GM18907 (cell line): ENCODE data around the gene TAF11.
"Not testable (repeated sequence)": the region's sequence is repeated elsewhere in the genome, so short reads cannot be mapped to it uniquely, and the experiment has no call there.

Experiments used
- ATAC-seq: cut with Tn5 transposase; IDR thresholded peaks from one replicate; pipeline ENCODE4 v1.9.1; 2021; ENCODE audit warnings: mild to moderate bottlenecking, moderate library complexity; ENCODE audit not compliant: unreplicated experiment

TAF11 gene

DNA sequence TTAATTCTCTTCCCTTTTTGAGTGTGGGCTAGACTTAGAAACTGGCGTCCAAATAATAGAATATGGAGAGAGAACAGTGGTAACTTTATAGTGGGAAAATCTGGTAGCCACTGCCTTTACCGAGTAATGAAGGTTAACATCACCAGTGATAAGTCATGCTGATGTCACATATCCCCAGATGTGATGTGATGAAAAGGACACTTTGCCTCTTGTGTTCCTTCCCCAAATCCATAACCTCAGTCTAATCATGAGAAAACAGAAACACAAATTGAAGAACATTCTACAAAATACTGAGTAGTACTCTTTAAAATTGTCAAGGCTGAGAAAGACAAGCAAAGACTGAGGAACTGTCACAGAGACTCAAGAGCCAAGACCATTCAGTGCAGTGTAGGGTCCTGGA, 19.0 kb upstream of the TAF11 start:
- ATAC-seq = no peak

DNA sequence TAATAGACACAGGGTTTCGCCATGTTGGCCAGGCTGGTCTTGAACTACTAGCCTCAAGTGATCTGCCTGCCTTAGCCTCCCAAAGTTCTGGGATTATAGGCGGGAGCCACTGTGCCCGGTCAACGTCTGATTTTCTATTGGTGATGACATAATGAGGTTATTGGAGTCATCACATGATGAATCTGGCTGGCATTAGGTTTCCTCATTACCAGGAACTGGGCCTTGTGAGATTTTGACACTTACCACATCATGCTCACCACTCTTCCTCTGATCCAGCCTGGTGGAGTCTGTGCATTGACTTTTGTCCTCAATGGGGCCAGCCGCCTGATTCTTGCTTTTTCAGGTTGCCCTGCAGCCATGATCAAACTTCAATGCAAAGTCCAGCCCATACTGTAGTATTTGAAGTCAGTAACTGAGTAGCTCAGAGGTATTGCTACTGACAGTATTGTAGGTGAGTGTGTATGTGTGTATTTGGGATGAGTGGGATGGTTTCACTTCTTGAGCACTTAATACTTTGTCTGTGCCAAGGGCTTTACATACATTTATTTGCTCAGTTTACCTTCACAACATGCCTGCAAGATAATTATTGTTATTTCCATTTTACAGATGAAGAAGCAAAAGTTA, 17.3 kb upstream of the TAF11 start:
- no peak for ATAC-seq

DNA sequence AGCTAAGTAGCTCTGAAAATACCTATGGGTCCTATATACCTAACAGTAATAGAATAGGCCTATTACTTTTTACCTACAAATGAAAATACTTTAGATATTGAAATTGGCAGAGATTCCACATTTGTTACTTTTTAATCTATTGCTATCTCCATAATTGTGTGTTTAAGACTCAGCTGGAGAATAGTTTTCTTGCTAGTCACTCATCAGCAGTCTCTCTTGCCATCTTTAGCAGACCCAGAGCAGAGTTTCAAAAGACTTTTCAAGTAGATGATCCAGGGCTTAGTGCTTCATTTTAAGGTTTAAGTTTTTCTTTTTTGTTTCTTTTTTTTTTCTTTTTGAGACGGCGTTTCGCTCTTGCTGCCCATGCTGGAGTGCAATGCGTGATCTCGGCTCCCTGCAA, 14.1 kb upstream of the TAF11 start:
- no peak for ATAC-seq

DNA sequence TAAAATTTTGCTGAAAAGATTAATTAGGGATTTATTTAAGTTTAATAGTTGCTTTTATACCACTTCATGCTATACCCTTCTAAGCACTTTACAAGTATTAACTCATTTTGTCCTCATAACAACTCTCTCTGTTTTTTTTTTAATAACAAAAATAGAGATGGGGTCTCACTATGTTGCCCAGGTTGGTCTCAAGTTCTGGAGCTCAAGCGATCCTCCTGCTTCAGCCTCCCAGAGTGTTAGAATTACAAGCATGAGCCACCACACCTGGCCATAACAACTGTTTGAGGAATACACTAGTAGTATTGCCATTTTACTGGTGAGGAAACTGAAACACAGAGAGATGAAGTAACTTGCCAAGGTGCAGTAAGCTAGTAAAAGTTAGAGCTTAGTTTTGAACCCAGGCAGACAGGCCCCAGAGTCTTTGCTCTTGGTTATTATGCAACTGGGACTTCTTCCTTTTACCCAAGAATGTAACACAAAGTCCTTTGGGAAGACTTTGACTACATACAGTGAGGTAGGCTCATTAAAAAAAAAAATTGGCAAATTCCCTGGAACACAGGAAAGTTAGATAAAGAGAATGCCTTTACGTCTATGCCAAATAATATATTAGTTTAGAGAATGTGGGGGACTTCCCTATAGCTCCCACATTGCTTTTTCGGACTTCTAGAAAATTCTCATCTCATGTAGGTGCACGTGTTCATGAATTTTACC, 12.6 kb upstream of the TAF11 start:
- ATAC-seq = no peak

DNA sequence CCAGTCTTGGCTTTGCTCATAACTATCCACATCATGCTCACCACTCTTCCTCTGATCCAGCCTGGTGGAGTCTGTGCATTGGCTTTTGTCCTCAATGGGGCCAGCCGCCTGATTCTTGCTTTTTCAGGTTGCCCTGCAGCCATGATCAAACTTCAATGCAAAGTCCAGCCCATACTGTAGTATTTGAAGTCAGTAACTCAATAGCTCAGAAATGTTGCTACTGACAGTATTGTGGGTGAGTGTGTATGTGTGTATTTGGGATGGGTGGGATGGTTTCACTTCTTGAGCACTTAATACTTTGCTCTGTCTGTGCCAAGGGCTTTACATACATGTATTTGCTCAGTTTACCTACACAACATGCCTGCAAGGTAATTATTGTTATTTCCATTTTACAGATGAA, 11.9 kb upstream of the TAF11 start:
- ATAC-seq = not testable (repeated sequence)

DNA sequence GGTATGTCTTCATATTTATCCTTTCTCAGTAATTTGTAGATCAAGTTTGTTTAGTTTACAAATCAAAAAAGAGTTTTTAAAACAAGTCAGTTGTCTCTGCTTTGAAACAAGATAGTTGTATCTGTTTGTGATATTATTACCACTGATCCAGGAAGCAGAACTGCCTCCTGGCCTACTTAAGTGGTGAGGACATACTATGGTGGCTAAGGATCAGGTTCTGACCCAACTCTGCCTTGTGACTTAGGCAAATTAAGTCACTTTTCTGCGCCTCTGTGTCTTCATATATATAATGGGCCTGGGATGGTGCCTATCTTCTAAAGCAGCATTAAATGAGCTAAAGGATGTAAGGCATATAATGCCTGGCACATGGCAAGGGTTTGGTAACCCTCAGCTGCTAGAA, 9.9 kb upstream of the TAF11 start:
- ATAC-seq = no peak

DNA sequence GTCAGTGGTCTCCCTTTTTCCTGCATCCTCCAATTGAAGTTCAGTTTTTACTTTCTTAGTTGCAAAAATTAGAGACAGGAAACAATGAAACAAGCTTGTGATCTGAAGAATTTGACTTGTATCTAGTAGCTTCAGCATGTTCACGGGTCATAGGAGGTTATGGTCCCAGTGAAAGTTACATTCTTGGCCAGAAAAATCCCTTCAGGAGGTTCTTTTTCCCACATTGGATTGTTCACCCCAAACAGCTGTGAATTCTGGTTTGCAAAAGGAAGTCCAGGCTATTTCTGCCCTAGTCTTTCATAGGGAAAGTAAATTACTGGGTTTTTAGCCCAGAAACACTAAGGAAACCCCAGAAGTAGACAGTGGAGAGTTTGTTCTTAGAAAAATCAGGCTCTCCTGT, 9.3 kb upstream of the TAF11 start:
- no peak for ATAC-seq

DNA sequence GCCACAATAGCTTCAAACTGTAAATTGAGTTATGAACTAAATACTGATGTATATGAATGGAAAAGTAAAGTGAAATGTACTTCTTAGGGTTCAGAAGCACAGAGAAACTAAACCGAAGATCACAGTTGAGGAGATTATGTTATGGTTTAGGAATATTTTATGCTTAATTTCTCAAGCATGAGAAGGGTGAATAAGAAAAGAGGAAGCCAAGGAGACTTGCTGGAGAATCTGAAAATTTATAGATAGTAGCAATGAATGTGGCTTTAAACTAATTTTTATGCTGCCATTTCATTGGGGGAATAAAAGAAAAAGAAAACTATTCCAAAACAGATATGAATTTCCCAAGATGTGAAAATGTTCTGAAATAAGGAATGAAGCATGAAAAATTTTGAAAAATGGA, 6.9 kb upstream of the TAF11 start:
- ATAC-seq = no peak

DNA sequence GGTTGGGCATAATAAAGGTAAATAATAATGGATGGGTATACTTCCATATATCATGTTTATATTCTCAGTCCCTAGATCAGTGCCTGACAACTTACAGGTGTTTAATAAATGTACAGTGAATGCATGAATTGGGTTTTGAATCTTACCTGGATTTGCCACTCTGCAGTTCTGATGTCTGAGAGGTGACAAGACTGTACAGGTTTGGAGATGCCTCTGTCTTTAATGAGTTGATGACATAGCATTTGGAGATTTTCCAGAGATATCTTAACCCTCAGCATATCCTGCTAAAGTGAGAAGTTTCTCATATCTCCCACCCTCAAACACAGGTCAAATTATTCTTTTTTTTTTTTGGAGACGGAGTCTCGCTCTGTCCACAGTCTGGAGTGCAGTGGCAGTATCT, 3.5 kb upstream of the TAF11 start:
- no peak for ATAC-seq

DNA sequence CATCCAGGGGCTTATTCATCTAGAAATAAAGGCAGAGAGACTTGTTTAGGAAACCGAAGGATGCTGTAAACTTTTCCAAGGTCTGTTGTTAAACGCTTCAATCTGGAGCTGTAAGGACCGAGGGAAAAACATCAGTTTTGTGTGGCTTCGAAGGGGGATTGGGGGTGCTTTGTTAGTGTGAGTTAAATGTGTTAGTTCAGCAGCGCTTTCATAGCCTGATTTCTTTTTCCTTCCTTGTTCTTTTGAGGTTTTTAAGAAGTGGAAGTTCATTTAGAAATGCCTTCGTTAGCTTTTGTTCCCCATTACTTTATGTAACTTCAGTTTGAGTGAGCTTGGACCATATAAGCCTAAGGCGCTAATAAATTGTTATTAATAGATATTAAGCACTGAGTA, 2.7 kb upstream of the TAF11 start:
- ATAC-seq = no peak

DNA sequence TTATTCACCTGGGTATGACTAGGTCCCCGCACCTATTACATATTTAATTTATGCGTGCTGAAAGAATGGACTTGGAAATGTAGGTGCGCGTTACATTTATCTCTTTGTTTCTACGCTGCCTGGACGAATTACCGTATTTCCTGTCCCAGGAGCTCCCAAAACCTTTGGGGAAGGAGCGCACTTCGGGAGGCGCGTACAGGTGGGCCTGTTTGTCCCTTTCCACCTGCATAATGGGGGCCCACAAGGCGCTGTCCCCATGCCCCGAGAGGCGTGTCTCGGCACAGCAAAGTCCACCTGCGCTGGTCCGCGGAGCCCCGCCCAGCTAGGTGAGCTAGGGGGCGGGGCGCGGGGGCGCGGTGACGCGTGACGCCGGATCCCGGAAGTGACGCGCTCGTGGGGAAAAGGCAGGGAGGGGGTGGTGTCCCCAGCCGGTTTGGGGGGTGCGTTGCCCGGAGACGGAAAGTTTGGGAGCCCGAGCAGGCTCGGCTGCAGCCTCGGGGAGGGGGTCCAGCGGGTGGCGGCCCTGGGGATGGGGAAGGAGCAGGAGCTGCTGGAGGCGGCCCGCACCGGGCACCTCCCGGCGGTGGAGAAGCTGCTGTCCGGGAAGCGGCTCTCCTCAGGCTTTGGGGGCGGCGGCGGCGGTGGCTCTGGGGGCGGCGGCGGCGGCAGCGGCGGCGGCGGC, 1.2 kb upstream of the TAF11 start, which contains the start of gene ANKS1A:
Gene ANKS1A (plus strand): TSS at position 382 of the 682 bp plus-strand sequence. CDS start 148 bp downstream, at position 530.
- peak; percentile 45 for ATAC-seq

DNA sequence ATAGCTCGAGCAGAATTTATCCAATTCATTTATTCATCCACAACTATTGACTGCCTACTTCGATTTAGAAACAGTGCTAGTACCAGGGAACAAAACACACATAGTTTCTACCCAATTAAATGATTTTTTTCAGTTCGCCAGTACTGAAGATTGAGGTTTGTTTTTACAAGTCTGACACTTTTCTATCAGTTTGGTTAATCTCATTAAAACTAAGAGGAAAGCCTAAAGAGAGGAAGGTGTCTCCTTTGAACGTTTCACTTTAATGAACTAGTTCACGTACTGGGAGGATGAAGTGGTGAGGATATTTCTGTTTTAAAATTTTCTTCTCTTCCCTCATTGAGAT, 643 bp upstream of the TAF11 start:
- ATAC-seq = no peak

DNA sequence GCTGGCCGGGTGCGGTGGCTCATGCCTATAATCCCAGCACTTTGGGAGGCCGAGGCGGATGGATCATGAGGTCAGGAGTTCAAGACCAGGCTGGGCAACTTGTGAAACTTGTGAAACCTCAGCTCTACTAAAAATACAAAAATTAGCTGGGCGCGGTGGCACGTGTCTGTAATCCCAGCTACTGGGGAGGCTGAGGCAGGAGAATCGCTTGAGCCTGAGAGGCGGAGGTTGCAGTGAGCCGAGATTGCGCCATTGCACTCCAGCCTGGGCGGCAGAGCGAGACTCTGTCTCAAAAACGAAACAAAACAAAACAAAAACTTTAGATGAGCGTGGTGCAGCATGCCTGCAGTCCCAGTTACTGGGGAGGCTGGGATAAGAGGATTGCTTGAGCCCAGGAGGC, 2.0 kb downstream of the TAF11 start:
- ATAC-seq = not testable (repeated sequence)

DNA sequence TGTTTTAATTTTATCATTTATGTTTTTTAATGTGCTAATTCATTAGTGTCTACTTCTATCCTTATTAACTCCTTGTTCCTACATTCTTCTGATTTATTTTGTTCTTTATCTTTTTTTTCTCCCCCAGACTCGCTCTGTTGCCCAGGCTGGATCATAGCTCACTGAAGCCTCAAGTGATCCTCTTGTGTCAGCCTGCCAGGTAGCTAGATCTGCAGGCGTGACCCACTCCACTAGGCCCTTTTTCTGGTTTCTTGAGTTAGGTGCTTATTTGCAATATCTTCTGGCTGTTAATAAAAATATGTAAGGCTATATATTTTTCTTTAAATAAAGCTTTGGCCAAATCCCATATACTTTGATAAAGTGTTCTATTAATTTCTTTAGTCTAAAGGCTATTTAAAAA, 2.8 kb downstream of the TAF11 start:
- ATAC-seq = no peak

DNA sequence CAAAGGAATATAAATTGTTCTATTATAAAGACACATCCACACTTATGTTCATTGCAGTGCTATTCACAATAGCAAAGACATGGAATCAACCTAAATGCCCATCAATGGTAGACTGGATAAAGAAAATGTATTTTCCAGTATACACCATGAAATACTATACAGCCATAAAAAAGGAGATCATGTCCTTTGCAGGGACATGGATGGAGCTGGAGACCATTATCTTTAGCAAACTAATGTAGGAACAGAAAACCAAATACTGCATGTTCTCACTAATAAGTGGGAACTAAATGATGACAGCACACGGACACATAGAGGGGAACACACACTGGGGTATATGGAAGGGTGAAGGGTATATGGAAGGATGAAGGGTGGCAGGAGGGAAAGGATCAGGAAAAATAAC, 3.8 kb downstream of the TAF11 start:
- not testable (repeated sequence) for ATAC-seq

DNA sequence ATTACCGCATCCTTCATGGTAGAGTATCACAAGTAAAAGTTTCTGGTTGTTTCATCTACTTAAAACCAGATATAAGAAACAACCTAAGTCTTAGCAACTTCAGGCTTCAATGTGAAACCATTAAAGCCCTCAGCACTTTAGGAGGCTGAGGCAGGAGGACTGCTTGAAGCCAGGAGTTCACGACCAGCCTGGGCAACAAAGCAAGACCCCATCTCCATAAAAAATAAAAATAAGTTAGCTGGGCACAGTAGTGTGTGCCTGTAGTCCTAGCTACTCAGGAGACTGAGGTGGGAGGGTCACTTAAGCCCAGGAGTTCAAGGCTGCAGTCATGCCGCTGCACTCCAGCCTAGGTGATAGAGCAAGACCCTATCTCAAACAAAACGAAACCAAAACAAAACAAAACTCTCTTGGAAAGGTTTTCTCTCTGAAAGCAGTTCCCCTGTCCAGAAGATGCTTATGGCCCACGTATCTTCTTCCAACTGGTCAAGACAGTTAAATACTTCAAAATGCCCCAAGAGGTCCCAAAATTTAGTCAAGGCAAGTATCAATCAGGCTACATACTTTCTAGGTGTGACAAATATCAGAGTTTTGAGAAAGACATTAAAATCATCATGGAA, 9.9 kb downstream of the TAF11 start:
- ATAC-seq = no peak

DNA sequence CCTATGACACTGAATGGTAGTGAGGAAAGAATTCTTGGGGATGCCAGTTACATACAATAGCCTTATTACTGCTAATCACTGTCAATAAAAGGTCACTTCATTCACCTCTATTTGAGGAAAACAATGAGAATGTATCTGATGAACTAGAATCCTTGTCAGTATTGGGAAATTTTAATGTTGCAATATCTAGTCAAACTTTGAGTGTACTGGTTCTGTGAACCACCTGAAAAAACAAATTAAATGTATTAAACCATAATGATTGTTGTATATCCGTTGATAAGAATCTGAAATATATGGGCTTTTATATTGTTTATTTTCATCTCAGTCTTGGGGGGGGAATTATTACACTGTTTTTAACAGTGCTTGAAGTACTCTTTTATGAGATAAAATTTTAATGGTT, 10.6 kb downstream of the TAF11 start:
- ATAC-seq = no peak

DNA sequence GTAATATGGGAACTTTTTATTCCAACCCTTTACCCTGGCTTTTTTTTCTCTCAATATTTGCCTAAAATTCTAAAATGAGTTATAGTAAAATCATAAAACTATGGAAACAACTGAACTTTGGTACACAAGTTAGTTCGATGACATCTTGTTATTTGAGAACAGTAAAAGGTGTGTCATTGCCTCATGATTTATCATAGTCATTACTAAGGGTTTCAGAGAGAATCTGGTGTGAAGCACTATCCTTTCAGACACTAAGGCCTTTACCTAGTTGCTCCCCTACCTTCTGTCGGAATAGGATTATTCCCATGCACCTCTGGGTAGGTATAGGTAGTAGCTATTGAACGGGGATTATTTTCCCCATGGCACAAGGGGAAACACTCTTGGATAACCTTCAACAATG, 11.4 kb downstream of the TAF11 start:
- no peak for ATAC-seq

DNA sequence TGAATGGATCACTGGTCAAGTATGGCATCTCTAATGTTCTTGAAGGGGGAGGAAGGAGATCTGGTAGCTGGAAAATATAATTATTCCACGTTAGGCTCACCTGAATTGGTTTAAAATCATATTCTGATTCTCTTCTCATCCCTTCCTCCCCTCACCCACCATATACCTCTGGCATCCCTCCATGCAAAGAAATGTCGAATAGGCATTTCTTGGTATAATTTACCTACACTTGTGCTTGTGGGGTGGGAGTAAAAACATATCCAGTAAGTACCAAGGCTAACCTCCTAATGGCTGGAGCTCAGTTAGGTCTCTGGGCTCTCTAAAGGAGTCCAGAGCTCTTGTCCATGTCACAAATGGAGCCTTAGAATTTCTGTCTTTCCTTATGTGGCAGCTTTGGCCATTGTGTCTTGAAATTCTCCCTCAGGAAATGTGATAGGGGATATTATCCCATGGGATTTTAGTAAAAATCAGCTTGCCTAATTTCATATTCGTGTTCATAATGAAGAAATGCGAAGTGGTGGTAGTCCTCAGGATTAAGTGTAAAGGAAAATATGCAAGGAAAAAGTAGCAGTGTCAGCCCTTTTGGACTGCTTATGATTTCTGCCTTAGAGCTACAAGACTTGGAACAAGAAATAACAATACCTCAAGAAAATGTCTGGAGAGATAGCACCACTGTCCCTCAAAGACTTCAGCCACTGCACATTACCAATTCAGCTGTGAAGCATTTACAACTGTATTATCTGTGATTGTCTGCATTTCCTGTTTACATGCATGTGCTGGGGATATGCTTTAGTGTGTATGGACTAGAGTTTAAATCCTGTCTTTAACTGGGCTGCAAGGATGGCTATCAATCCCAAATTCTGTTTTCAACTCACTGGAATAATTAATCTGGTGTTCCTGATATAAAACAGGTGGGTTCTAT, 12.3 kb downstream of the TAF11 start:
- ATAC-seq = no peak

DNA sequence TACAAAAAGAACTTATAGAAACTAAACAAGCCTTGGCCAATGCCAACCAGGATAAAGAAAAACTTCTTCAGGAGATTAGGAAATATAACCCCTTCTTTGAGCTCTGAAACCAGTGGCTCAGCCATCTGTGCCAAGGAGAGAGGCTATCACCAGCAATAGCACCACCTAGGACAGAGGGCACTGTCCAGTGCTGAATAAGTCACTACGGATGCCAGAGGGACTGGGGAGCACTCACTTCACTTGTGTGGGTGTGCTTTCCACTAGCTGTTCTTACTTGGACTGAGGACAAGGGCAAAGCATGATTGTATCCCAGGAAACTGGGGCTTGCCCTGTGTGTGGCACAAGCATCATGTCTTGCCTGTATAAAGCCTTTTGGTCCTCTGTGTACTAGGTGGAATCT, 15.5 kb downstream of the TAF11 start:
- ATAC-seq = no peak

DNA sequence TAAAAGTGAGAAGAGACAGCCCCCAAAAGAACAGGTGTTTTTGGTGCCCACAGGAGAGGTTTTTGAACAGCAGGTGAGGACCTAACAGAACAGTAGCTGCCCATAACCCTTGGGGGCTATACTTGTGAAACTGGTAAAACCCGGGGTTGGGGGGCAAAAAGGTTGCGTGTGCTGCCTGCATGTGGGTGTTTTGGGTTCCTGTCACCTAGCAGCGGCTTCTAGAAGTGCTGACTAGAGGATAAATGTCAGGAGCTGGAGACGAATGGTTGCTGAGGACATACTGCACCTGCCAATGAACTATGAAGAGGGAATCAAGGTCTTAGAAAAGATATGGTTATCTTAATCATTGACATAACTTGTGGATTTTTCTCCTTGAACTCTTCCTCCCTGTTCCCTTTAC, 16.0 kb downstream of the TAF11 start:
- no peak for ATAC-seq
